ENCODE data around the gene IFNL3.
A peak's percentile ranks its signal among the peaks of the same experiment; 100 is the strongest.
"Not testable (repeated sequence)": the region's sequence is repeated elsewhere in the genome, so short reads cannot be mapped to it uniquely, and the experiment has no call there.

Gene IFNL3

DNA sequence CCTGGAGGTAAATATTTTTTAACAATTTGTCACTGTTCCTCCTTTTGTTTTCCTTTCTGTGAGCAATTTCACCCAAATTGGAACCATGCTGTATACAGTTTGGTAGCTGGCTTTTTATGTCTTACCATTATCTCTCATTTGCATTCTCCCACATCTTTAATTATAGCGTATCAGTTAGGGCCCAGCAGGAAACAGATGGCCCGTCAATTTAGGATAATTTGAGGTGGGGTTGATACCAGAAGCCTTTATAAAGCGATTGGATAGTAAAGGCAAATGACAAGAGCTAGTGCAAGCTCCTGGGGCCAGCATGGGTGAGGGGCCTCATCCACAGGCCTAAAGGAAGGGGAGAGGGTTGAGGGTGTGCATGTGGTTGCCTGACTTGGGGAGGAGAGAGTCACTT, 7.7 kb upstream of the IFNL3 start:
- no peak for DNase-seq

DNA sequence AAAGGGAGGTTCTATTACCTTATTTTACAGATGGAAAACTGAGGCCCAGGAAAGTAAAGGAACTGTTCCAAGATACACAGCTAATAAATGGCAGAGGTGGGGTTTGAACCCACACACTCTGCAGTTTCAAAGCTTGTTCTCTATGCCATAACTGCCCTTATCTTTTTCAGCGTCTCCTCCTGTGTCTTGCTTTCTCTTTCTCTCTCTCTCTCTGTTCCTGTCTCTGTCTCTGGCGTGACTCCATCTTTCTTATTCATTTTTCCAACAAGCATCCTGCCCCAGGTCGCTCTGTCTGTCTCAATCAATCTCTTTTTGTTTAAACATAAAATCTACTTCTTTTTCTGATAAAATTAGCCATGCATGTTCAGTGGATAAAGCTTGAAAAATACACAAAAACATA, 7.0 kb upstream of the IFNL3 start:
- DNase-seq, result no peak

DNA sequence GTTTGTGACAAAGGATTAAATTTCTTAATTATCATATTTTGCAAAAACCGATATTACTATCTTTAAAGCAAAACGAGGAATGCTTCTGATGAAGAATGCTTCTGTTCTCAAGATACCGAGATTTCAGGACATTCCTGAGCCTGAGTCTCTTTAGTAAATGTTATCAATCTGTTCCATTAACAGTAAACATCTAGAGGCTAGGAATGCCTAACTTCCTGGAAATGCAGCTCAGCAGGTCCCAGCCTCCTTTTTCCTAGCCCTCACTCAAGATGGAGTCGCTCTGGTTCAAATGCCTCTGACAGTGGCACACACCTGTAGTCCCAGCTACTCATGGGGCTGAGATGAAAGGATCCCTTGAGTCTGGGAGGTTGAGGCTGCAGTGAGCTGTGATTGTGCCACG, 6.3 kb upstream of the IFNL3 start:
- DNase-seq, result no peak

DNA sequence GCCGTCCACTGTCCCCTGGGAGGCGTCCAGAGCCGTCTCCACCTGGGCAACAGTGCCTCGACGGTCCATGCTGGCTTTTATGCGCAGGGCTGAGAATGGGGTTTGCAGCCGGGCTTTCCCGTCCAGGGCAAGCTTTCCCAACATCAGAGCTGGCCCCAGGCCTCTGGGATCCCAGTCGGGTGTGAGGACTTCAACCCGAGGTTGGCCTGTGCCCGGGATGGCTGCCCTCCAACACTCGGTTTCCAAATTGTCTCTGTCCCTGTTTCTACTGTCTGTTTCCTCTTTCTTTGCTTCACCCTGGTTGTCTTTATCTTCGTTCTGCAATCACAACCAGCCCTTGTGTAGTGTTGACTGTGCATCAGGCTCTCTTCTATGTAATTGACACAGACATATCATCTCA, 4.0 kb upstream of the IFNL3 start, which contains the start of gene IFNL4:
TSS of gene IFNL4 (minus strand) at position 51 of the 400 bp plus-strand sequence.
- no peak for DNase-seq

DNA sequence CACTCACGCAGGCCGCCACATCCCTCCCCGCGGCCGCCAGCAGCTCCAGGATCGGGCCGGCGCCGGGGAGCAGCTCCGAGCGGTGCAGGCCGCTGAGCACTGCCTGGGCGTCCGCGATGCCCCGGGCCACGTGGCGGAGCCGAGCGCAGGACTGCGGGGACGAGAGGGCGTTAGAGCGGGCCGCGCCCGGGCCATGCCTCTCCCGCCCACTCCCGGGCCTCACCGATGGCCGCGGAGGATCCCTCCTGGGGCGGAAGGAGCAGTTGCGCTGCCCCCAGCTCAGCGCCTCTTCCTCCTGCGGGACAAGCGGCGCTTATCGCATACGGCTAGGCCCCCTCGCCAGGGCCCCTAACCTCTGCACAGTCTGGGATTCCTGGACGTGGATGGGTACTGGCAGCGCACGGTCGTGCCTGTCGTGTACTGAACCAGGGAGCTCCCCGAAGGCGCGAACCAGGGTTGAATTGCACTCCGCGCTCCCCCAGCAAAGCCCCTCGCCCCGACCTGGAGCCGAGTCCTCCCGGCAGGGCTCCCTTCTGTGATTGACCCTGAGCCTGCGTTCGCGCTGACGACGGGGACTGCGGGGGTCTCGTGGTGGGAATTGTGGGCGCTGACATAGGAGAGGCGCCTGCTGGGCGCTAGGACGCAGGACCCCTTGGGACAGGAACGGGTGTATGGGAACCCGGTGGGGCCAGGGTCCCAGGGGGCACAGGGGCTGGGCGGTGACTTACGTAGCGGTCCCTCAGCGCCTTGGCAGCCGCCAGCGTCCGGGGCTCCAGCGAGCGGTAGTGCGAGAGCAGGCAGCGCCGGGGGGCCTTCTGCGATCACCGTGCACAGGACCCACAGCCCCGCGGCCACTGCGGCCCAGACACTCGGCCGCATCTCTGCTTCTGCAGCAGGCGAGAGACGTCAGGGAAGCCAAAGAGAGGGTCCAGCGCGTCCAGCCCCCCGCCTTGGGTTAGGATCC, 3.2 kb upstream of the IFNL3 start:
- no peak for DNase-seq

DNA sequence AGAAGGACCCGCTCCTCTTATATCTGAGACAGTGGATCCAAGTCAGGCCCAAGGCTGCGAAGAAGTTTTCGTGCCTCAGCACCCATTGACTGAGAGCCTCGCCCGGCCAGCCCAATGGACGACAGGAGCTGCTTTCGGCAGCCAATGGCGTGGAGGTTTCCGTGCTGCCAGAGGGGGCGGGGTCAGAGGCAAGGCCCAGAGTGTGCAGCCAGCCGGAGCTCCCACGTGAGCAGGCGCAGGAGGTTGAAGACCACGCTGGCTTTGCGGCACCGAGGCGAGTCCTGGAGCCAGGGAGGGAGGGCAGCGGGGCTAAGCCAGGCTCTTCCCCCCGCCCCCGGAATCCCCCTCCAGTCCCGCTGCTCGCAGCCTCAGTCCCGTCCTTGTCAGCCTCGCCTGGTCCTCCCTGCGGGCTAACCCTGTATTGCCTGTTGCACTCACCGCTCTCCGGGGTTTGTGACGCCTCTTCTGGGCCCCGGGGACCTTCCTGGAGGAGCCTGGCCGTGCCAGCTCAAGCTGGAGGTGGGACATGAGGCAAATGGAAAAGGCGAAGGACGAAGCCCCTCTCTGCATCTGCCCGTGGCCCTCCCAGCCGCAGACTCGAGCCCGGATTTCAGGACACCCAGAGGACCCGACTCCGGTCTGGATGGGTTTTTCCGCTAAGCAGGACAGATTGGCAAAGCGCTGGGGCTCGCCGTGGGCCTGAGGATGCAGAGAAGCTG, 2.3 kb upstream of the IFNL3 start:
- DNase-seq, result peak; percentile 28

DNA sequence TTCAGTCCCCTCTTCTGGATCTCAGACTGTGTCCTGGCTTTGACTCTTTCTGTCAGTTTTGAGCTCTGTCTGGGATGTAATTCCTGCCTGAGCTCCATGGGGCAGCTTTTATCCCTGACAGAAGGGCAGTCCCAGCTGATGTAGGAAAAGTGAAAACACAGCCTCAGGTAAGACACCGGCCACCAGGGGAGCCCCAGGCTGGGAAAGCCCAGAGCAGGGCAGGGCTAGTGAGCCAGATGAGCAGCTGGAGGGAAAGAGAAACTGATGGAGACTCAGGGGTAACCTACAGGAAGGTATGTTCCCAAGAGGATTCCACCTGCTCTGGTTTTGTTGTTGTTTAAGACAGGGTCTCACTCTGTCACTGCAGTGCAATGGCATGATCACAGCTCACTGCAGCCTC, 360 bp upstream of the IFNL3 start:
- not testable (repeated sequence) for DNase-seq

DNA sequence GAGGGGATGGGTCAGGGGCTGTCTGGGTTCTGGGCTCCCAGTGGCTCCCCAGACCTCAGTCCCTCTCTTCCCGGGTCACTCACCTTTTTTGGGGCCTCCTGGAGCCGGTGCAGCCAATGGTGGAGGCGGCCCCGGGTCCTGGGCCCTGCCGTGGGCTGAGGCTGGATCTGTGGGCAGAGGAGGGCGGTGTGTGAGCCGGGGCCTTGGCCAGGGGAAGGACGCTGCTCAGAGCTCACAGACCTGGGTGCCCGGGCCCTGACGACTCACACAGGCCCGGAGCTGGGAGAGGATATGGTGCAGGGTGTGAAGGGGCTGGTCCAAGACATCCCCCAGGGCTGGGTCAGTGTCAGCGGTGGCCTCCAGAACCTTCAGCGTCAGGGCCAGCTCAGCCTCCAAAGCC, 1.1 kb downstream of the IFNL3 start:
- DNase-seq, result not testable (repeated sequence)

DNA sequence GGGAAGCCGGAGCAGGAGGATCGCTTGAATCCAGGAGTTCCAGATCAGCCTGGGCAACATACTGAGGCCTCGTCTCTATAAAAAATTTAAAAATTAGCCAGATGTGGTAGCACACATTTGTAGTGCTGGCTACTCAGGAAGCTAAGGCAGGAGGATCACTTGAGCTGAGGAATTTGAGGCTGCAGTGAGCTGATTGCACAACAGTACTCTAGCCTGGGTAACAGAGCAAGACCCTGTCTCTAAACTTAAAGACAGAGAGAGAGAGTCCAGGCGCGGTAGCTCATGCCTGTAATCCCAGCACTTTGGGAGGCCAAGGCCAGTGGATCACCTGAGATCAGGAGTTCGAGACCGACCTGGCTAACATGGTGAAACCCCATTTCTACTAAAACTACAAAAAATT, 4.4 kb downstream of the IFNL3 start:
- DNase-seq, result no peak

DNA sequence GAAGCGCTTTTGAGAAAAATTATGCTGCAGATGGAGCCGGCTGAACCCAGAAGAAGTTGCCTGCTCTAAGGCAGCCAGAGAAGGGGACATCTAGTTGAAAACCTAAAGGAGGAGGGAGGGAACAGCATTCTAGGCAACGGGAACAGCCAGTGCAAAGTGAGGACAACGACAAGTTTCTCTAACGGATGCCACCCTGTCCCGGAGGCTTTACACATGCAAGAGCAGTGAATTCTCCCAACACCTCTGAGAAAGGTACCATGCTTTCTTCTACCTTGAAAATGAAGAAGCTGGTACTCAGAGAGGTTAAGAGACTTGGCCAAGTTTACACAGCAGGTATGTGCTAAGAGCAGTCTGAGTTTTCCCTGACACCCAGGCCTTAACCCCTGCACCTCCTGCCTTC, 5.9 kb downstream of the IFNL3 start:
- DNase-seq, result no peak

DNA sequence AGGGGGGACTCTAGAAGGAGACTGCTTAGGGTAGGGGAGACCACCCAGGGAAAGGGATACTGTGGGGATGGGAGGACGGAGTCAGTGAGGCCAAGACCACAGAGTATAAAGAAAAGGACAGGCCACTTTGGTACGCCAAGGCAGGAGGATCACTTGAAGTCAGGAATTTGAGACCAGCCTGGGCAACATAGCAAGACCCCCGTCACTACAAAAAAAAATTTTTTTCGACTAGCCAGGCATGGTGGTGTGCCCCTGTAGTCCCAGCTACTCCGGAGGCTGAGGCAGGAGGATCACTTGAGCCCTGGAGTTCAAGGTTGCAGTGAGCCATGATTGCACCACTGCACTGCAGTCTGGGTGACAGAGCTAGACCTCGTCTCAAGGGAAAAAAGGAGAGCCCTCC, 6.6 kb downstream of the IFNL3 start:
- DNase-seq, result no peak

DNA sequence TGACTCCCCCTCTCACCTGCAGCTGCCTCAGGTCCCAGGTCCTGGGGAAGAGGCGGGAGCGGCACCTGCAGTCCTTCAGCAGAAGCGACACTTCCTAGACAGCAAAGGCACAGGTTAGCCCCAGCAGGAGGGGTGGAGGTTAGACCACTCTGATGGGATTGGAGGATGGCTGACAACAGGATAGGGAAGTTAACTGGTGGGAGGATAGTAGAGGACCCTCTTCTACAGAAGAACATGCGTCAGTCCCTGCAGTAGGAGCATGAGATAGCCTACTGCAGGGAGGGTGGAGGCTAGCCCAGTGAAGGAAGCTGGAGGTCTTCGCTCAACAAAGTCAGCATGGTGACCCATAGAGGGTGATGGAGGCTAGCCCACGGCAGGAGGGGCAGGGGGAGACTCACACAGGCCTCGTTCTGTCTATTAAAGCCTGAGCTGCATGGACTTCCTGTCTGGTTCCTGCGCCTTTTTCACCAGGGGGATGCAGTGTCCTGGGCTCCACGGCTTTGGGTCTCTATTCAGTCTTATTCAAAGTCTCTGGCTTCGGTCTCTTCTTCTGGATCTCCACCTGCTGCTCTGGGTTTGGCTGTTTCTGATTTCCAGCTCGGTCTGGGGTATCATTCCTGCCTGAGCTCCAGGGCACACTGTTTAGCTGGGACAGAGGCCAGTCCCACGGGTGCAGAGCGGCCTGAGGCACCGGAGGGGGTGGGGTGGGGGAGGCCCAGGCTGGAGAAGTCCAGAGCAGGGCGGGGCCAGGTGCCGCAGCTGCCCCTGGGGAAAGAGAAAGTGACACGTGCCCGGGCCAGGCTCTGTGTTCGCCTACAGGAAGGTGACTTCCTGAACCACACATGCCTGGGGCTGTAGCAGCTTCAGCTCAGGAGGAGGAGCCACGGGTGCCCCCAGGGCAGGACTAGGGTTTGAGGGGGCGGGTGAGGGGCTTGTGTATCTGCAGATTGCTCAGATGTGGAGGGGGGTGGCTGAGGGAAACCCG, 7.3 kb downstream of the IFNL3 start:
- DNase-seq, result peak; percentile 5

DNA sequence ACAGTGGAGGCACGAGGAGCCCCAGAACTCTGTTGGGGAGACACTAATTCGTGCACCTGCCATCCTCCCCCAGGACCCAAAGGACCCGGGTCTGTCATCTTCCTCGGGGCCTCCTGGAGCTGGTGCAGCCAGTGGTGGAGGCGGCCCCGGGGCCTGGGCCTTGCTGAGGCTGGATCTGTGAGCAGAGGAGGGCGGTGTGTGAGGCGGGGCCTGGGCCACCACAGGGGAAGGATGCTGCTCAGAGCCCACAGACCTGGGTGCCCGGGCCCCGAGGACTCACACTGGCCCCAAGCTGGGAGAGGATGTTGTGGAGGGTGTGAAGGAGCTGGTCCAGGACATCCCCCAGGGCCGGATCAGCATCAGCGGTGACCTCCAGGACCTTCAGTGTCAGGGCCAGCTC, 8.3 kb downstream of the IFNL3 start:
- no peak for DNase-seq

DNA sequence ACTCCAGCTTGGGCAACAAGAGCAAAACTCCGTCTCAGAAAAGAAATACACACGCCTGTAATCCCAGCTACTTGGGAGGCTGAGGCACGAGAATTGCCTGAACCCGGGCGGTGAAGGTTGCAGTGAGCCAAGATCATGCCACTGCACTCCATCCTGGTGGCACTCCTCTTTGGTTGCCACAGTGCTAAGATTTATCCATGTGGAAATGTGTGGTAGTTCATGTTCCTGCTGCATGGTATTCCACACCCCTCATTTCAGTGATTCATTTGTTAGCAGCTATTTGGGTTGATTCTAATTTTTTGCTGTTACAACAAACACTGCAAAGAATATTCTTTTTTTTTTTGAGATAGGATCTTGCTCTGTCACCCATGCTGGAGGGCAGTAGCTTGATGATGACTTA, 12.1 kb downstream of the IFNL3 start:
- no peak for DNase-seq

DNA sequence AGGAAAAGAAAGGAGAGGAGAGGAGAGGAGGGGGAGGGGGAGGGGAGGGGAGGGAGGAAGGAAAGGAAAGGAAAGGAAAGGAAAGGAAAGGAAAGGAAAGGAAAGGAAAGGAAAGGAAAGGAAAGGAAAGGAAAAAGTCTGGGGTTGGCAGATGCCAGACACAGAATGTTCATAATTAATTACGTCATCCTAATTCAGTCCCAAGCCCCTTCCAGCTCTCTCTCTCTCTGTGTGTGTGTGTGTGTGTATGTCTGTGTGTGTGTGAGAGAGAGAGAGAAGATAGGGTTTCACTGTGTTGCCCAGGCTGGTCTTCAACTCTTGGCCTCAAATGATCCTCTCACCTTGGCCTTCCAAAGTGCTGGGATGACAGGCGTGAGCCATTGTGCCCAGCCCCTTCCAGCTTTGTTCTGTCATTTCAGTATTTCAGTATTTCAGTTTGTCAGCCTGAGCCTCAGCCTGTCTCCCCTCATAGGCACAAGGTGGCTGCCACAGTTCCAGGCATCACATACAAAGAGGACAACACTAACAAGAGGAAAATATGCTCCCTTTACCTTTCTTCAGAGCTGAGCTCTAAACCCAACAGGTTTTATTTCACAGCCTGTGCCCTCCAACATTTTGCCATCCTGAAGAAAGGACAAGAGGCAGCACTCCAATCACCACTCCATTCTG, 14.6 kb downstream of the IFNL3 start:
- DNase-seq, result no peak

DNA sequence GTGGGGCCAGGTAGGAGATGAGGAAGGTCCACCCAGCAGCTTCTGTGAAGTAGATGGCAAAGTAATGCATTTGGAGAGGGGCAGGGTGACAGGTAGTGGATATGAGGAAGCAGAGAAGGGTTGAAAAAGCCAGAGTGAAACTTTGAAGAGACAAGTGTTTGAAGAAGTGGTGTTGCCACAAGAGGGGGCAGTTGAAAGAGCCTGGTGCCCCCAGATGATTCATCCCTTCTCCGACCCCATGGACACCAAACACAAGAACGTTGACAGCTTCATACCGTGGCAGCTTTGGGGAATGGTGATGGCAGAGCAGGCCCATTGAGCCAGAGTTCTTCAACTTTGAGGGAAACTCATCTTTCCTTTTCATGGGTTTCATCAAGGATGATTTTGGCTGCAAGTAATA, 19.9 kb downstream of the IFNL3 start:
- no peak for DNase-seq

DNA sequence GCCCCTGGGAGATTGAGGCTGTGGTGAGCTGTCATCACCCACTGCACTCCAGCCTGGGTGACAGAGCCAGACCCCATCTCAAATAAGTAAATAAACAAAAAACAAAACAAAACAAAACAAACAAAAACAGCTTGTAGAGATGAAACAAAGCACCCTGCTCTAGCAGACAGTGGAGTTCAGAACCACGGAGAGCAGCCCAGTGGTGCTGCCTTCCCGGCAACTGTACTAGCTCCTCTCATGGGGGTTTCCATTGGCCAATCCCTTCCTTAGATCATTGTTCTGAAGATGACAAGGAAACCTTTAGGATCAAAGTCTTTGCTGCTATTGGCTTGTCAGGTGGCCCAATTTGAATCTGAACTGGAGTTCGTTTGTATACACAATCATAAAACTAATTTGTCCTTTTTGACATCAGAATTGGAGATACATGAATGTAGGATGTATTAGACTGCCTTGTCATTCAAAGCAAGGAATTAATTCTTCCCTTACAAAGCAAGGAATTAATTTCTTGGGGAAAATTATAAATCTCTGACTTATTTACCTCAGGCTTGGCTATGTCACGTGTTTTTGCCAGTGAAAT, 21.0 kb downstream of the IFNL3 start:
- DNase-seq, result no peak

DNA sequence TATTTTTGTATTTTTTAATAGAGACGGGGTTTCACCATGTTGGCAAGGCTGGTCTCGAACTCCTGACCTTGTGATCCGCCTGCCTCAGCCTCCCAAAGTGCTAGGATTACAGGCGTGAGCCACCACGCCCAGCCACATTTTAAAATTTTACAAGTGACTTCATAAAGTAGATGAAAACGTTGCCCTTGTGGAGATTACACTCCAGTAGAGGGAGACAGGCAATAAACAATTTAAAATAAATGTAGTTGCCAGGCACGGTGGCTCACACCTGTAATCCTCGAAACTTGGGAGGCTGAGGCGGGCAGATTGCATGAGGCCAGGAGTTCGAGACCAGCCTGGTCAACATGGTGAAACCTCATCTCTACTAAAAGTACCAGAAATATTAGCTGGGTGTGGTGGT, 25.7 kb downstream of the IFNL3 start:
- DNase-seq, result not testable (repeated sequence)

DNA sequence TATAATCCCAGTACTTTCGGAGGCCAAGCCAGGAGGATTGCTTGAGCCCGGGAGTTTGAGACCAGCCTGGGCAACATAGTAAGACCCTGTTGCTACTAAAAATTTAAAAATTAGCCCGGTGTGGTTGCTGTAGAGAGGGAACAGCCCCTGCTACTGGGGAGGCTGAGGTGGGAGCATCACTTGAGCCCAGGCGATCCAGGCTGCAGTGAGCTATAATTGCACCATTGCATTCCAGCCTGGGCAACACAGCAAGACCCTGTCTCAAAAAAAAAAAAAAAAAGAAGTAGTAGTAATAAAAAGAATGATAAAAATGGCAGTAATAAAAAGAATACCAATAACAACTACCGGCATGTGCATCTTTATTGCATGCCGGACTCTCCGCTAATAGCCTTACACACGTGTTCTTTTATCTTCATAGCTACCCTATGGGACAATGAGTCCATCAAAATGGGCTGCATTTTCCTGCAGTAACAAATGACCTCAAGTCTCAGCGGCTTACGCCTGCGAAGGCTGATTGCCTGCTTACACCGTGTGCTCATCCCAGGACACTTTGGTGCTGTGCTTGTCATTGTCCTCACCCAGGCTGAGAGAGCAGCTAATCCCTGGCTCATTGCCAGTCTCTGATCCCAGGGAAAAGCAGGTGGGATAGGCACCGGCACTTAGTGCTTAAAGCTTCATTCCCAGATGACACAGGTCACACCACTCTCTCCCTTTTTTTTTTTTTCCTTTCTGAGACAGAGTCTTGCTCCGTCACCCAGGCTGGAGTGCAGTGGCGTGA, 26.4 kb downstream of the IFNL3 start:
- DNase-seq, result no peak

DNA sequence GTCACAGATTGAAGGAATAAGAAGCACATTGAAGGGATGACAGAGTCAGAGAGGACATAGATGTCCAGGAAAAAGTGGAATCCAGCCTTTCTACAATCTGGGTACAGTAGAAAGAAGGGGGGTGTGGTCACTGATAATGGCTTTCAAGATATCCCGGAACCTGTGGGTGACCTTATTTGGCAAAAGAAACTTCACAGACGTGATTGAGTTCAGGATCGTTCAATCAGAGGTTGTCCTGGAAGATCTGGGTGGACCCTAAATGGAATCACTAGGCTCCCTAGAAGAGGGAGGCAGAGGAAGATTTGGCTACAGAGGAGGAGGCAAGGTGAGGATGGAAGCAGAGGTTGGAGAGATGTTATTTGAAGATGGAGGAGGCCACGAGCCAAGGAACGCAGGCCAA, 27.7 kb downstream of the IFNL3 start:
- no peak for DNase-seq

DNA sequence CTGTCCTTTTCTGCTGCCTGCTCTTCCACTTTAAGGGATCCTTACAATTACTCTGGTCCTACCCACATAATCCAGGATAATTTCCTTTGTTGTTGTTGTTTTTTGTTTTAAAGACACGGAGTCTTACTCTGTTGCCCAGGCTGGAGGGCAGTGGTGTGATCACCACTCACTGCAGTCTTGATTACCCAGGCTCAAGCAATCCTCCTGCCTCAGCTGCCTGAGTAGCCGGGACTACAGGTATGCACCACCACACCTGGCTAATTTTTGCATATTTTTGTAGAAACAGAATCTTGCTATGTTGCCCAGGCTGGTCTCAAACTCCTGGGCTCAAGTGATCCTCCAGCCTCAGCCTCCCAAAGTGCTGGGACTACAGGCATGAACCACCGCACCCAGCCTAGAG, 29.5 kb downstream of the IFNL3 start:
- not testable (repeated sequence) for DNase-seq

All from DMS79 treated with DMSO at 0.1 percent for 48 hours (cell line).